ENCODE results near the gene USP3. TPM values are rescaled to one million over a fixed set of nuclear protein-coding genes. Genes with fewer than 3 reads are reported as not detected.

USP3 gene
- total and polyA plus RNA-seq, 2 of the 13 experiments (the other 11 are each of a cell fraction or from before 2014, with no cell fraction given): 14.3 to 61.2 TPM

GRCh38 chr15:63503739-63504246 lies 600 bp upstream of the USP3 start (continued):
- TF ChIP-seq ARHGAP35 (CRISPR knock-in tag; IDR thresholded peaks at IDR 0.05; ENCODE audit: borderline replicate concordance) (no peak), ZNF124 (CRISPR knock-in tag; IDR thresholded peaks at IDR 0.05) (no peak), ZNF343 (CRISPR knock-in tag; IDR thresholded peaks at IDR 0.05) (no peak), CERS6 (CRISPR knock-in tag; IDR thresholded peaks at IDR 0.05) (no peak), PBX2 (CRISPR knock-in tag; IDR thresholded peaks at IDR 0.05) (no peak), ZNF770 (CRISPR knock-in tag; IDR thresholded peaks at IDR 0.05) (no peak), SP1 (IDR thresholded peaks at IDR 0.05) (no peak), SP1 (CRISPR knock-in tag; IDR thresholded peaks at IDR 0.05) (no peak), HOXA9 (CRISPR knock-in tag; IDR thresholded peaks at IDR 0.05; ENCODE audit: borderline replicate concordance) (no peak), EED (CRISPR knock-in tag; IDR thresholded peaks at IDR 0.05) (no peak; the same call in 1 of the 2 replicates), XRCC5 (optimal IDR thresholded peaks at IDR 0.05; ENCODE audit: low read length) (no peak), MTA3 (CRISPR knock-in tag; IDR thresholded peaks at IDR 0.05) (no peak), KLF9 (CRISPR knock-in tag; IDR thresholded peaks at IDR 0.05; ENCODE audit: low read depth) (no peak), KDM3A (CRISPR knock-in tag; IDR thresholded peaks at IDR 0.05; ENCODE audit: low read depth) (no peak), ZNF138 (CRISPR knock-in tag; IDR thresholded peaks at IDR 0.05; ENCODE audit: low read depth) (no peak), ZNF333 (CRISPR knock-in tag; IDR thresholded peaks at IDR 0.05; ENCODE audit: borderline replicate concordance) (no peak), ZNF101 (CRISPR knock-in tag; IDR thresholded peaks at IDR 0.05; ENCODE audit: borderline replicate concordance, low read depth) (no peak), CAMTA2 (CRISPR knock-in tag; IDR thresholded peaks at IDR 0.05; ENCODE audit: borderline replicate concordance) (no peak), ZNF263 (CRISPR knock-in tag; IDR thresholded peaks at IDR 0.05) (no peak), GPBP1L1 (CRISPR knock-in tag; IDR thresholded peaks at IDR 0.05) (no peak)
- TF ChIP-seq, protein P1, sequence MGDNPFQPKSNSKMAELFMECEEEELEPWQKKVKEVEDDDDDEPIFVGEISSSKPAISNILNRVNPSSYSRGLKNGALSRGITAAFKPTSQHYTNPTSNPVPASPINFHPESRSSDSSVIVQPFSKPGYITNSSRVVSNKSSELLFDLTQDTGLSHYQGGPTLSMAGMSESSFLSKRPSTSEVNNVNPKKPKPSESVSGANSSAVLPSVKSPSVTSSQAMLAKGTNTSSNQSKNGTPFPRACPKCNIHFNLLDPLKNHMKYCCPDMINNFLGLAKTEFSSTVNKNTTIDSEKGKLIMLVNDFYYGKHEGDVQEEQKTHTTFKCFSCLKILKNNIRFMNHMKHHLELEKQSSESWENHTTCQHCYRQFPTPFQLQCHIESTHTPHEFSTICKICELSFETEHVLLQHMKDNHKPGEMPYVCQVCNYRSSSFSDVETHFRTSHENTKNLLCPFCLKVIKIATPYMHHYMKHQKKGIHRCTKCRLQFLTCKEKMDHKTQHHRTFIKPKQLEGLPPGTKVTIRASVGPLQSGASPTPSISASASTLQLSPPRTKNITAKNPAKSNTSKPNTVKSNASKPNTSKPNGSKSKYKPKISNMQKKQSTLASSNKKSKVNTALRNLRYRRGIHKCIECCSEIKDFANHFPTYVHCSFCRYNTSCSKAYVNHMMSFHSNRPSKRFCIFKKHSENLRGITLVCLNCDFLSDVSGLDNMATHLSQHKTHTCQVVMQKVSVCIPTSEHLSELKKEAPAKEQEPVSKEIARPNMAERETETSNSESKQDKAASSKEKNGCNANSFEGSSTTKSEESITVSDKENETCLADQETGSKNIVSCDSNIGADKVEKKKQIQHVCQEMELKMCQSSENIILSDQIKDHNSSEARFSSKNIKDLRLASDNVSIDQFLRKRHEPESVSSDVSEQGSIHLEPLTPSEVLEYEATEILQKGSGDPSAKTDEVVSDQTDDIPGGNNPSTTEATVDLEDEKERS (CRISPR knock-in tag; IDR thresholded peaks at IDR 0.05): no peak
- TF ChIP-seq, protein P2, sequence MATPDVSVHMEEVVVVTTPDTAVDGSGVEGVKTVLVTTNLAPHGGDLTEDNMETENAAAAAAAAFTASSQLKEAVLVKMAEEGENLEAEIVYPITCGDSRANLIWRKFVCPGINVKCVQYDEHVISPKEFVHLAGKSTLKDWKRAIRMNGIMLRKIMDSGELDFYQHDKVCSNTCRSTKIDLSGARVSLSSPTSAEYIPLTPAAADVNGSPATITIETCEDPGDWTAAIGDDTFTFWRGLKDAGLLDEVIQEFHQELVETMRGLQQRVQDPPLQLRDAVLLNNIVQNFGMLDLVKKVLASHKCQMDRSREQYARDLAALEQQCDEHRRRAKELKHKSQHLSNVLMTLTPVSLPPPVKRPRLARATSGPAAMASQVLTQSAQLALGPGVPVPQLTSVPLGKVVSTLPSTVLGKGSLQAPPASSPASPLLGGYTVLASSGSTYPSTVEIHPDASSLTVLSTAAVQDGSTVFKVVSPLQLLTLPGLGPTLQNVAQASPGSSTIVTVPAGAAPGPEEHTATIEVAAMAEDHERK (CRISPR knock-in tag; IDR thresholded peaks at IDR 0.05; ENCODE audit: low read depth): no peak

Measured in HepG2 (cell line).